GM19238 (cell line): ENCODE results near the gene SH3GLB2.
"Not testable (repeated sequence)": the region's sequence is repeated elsewhere in the genome, so short reads cannot be mapped to it uniquely, and the experiment has no call there.

ENCODE experiments used
- DNase-seq: peaks from one replicate; pipeline ENCODE4 v3.0.0; 2011; ENCODE audit warnings: low spot score; ENCODE audit not compliant: insufficient read length

The SH3GLB2 gene

GRCh38 chr9:129022037-129022436 lies 6.1 kb downstream of the SH3GLB2 start:
- DNase-seq = no peak

GRCh38 chr9:129021091-129021490 lies 7.0 kb downstream of the SH3GLB2 start:
- peak; percentile 77 for DNase-seq

- DNase-seq = no peak
Measured at GRCh38 chr9:129014608-129015007, 13.5 kb downstream of the SH3GLB2 start.

GRCh38 chr9:129014124-129014523 lies 14.0 kb downstream of the SH3GLB2 start:
- DNase-seq = no peak

- no peak for DNase-seq
Measured at GRCh38 chr9:129013674-129014073, 14.5 kb downstream of the SH3GLB2 start.

GRCh38 chr9:129012893-129013448 lies 15.2 kb downstream of the SH3GLB2 start:
- no peak for DNase-seq

GRCh38 chr9:129012343-129012742 lies 15.8 kb downstream of the SH3GLB2 start:
- DNase-seq = no peak

GRCh38 chr9:129011761-129012181 lies 16.4 kb downstream of the SH3GLB2 start:
- no peak for DNase-seq

GRCh38 chr9:129011170-129011569 lies 17.0 kb downstream of the SH3GLB2 start:
- DNase-seq = no peak

GRCh38 chr9:129010267-129010975 lies 17.7 kb downstream of the SH3GLB2 start:
- no peak for DNase-seq

GRCh38 chr9:129009584-129010141 lies 18.5 kb downstream of the SH3GLB2 start:
- no peak for DNase-seq

- no peak for DNase-seq
Measured at GRCh38 chr9:129008986-129009583, 19.0 kb downstream of the SH3GLB2 start.

- no peak for DNase-seq
Measured at GRCh38 chr9:129008469-129008965, 19.6 kb downstream of the SH3GLB2 start.

- no peak for DNase-seq
Measured at GRCh38 chr9:129007766-129008468, 20.2 kb downstream of the SH3GLB2 start.

GRCh38 chr9:129007035-129007765 lies 20.9 kb downstream of the SH3GLB2 start:
- DNase-seq = no peak

- peak; percentile 70 for DNase-seq
Measured at GRCh38 chr9:129006328-129007034, 21.6 kb downstream of the SH3GLB2 start.

GRCh38 chr9:129005336-129005997 lies 22.7 kb downstream of the SH3GLB2 start:
- DNase-seq = no peak

- not testable (repeated sequence) for DNase-seq
Measured at GRCh38 chr9:129004173-129004572, 24.0 kb downstream of the SH3GLB2 start.

GRCh38 chr9:129002992-129003391 lies 25.1 kb downstream of the SH3GLB2 start:
- DNase-seq = no peak
